K562 (cell line): ENCODE measurements around the gene ZNF628. TPM values are rescaled to one million over a fixed set of nuclear protein-coding genes. Genes with fewer than 3 reads are reported as not detected.
A peak's percentile ranks its signal among the peaks of the same experiment; 100 is the strongest.

Experiments used
- BMI1 ChIP-seq: fragments of 150-350 bp; IDR thresholded peaks from 2 replicates; pipeline ENCODE4 v1.6.1; 2014; ENCODE audit warnings: low read length
- DNMT1 ChIP-seq: fragments of 450-650 bp; IDR thresholded peaks from 2 replicates; pipeline ENCODE4 v1.6.1; 2016; ENCODE audit warnings: antibody characterized with exemption, mild to moderate bottlenecking
- FIP1L1 ChIP-seq: fragments of 200-400 bp; formaldehyde crosslinking; IDR thresholded peaks from 2 replicates; pipeline ENCODE4 v1.6.1; 2018; ENCODE audit warnings: mild to moderate bottlenecking, low read depth, low read length; ENCODE audit not compliant: poor library complexity, severe bottlenecking
- JUND ChIP-seq, 2 experiments: IDR thresholded peaks; 2 replicates in 1 of 2; 3 replicates in 1 of 2; pipeline ENCODE4 v1.6.1; 2011; ENCODE audit warnings: borderline replicate concordance in 2 of 2, low read depth in 2 of 2, low read length in 2 of 2, improper control_type of control experiment in 1 of 2, missing biosample characterization in 1 of 2, missing genetic modification characterization in 1 of 2, missing genetic modification reagents in 1 of 2
- KAT2B ChIP-seq: IDR thresholded peaks from one replicate; pipeline ENCODE4 v1.6.1; 2012; ENCODE audit warnings: low read depth, mild to moderate bottlenecking, control low read depth, inconsistent platforms, low read length, moderate library complexity
- KAT8 ChIP-seq: fragments of 450-650 bp; IDR thresholded peaks from 2 replicates; pipeline ENCODE4 v1.6.1; 2016; ENCODE audit warnings: low read depth, mild to moderate bottlenecking
- KLF1 ChIP-seq: fragments of 450-650 bp; IDR thresholded peaks from 2 replicates; pipeline ENCODE4 v1.6.1; 2016; ENCODE audit warnings: missing genetic modification characterization, missing compliant biosample characterization
- MAFF ChIP-seq: IDR thresholded peaks from 2 replicates; pipeline ENCODE4 v1.6.1; 2012; ENCODE audit warnings: low read length, improper control_type of control experiment
- MYNN ChIP-seq, 2 experiments: sonication (generic); formaldehyde crosslinking in 1 of 2; IDR thresholded peaks; 2 replicates each; pipeline versions ENCODE4 v1.5.0 to v1.6.1; 2016 to 2020; ENCODE audit warnings: antibody characterized with exemption in 1 of 2, missing genetic modification reagents in 1 of 2
- SAFB ChIP-seq: fragments of 200-400 bp; formaldehyde crosslinking; IDR thresholded peaks from 2 replicates; pipeline ENCODE4 v1.6.1; 2017; ENCODE audit warnings: low read depth, low read length, borderline replicate concordance
- SREBF2 ChIP-seq: sonication (generic); formaldehyde crosslinking; IDR thresholded peaks from 2 replicates; pipeline ENCODE4 v1.4.0; 2020; ENCODE audit warnings: mild to moderate bottlenecking, missing genetic modification reagents
- TAL1 ChIP-seq: fragments of 450-650 bp; IDR thresholded peaks from 2 replicates; pipeline ENCODE4 v1.6.1; 2016; ENCODE audit warnings: mild to moderate bottlenecking
- ZBTB8A ChIP-seq: fragments of 450-650 bp; IDR thresholded peaks from 2 replicates; pipeline ENCODE4 v1.6.1; 2018; ENCODE audit warnings: mild to moderate bottlenecking, moderate library complexity; ENCODE audit not compliant: partially characterized antibody
- ZNF431 ChIP-seq: sonication (generic); formaldehyde crosslinking; IDR thresholded peaks from 2 replicates; pipeline ENCODE4 v1.8.0; 2022; ENCODE audit warnings: mild to moderate bottlenecking, missing genetic modification reagents
- polyA plus RNA-seq, 8 experiments: library from polyadenylated mRNA; depleted of rRNA in 4 of 8; stranded (reverse) in 5 of 8; unstranded in 3 of 8; fragments of >200 nt; fragmentation: Nextera tagmentation in 2 of 8; fragmentation: Illumina TruSeq in 1 of 8; extraction: Ambion mirVana in 2 of 8; extraction: Trizol in 1 of 8; gene quantifications; 2 replicates each; pipeline versions ENCODE4 v1.2.1 to v1.2.3, GENCODE V29; 2011 to 2014; ENCODE audit warnings: inconsistent platforms in 1 of 8, missing spikeins in 1 of 8
- total RNA-seq, 7 experiments: library from RNA; depleted of rRNA in 6 of 7; stranded (reverse); fragments of >200 nt in 6 of 7; fragmentation: Illumina TruSeq in 2 of 7; extraction: Trizol in 2 of 7; gene quantifications; 2 replicates each; pipeline versions ENCODE4 v1.2.1 to v1.2.3, GENCODE V29; 2011 to 2021; ENCODE audit warnings: low replicate concordance in 1 of 7
- TF ChIP-seq, protein P1 (sequence below), 2 experiments: fragments of 450-650 bp; IDR thresholded peaks; 2 replicates each; pipeline ENCODE4 v1.6.1; 2018; ENCODE audit warnings: mild to moderate bottlenecking in 2 of 2, low read depth in 1 of 2; ENCODE audit not compliant: partially characterized antibody in 2 of 2
- TF ChIP-seq, protein P2 (sequence below): fragments of 250-450 bp; sonication (Bioruptor Pico); IDR thresholded peaks from 2 replicates; pipeline ENCODE4 v1.8.0; 2022; ENCODE audit warnings: inconsistent platforms
- TF ChIP-seq, protein P3 (sequence below): sonication (generic); formaldehyde crosslinking; IDR thresholded peaks from 2 replicates; pipeline ENCODE4 v1.8.0; 2023; ENCODE audit warnings: mild to moderate bottlenecking, missing genetic modification reagents
- TF ChIP-seq, protein P4 (sequence below): IDR thresholded peaks from 3 replicates; pipeline ENCODE4 v1.6.1; 2011; ENCODE audit warnings: borderline replicate concordance, mild to moderate bottlenecking; ENCODE audit not compliant: insufficient read length, insufficient read depth

ZNF628 gene
- total and polyA plus RNA-seq, 9 of the 15 experiments (the other 6 are each of a cell fraction or from before 2014, with no cell fraction given), result 0.13 to 13.6 (median 2.2) TPM; not detected in 3

DNA sequence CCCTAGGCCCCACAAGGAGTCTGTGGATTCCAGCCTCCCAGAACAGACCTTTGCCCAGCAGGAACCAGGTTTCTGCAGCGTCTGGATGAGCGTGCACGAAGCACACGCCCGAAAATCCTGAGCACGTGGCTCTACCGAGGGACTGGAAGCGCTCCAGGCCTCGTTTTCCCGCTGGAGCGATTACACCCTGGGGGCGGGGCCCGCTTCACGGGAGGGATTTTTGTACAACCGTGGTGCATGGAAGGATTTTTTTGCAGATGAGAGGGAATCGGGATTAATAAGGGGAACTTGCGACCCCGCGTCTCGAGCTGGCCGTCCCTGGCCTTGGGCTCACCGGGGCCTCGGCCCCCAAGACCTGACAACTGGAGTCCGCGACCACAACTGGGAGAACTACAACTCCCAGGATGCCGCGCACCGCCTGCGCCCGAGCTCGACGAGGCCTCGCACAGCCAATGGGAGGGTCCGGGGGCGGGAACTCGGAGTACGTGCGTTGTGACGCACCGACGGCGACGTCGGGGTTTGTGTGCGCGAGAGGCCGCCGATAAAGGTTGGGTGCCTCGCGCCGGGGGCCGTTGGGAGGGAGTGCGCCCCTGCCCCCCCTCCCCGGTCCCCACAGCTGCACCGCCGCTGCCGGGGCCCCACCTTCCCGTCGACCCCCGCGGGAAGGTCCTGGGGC lies at the start of gene ZNF628 (continued):
- TF ChIP-seq KAT8 (no peak), MYNN (IDR thresholded peaks at IDR 0.05) (no peak), MYNN (CRISPR knock-in tag; IDR thresholded peaks at IDR 0.05) (no peak), BMI1 (no peak), JUND (IDR thresholded peaks at IDR 0.05; ENCODE audit: borderline replicate concordance, low read depth, low read length) (peak; percentile 37; the same call in 1 of the 2 replicates), JUND (tag; IDR thresholded peaks at IDR 0.05; ENCODE audit: borderline replicate concordance, low read depth, low read length) (no peak; the same call in 2 of the 3 replicates), MAFF (no peak), KAT2B (no peak), SAFB (no peak), ZNF431 (no peak), FIP1L1 (no peak), DNMT1 (no peak), KLF1 (tag) (no peak; the same call in 1 of the 2 replicates), SREBF2 (no peak), ZBTB8A (no peak), TAL1 (no peak)
- TF ChIP-seq, protein P1, sequence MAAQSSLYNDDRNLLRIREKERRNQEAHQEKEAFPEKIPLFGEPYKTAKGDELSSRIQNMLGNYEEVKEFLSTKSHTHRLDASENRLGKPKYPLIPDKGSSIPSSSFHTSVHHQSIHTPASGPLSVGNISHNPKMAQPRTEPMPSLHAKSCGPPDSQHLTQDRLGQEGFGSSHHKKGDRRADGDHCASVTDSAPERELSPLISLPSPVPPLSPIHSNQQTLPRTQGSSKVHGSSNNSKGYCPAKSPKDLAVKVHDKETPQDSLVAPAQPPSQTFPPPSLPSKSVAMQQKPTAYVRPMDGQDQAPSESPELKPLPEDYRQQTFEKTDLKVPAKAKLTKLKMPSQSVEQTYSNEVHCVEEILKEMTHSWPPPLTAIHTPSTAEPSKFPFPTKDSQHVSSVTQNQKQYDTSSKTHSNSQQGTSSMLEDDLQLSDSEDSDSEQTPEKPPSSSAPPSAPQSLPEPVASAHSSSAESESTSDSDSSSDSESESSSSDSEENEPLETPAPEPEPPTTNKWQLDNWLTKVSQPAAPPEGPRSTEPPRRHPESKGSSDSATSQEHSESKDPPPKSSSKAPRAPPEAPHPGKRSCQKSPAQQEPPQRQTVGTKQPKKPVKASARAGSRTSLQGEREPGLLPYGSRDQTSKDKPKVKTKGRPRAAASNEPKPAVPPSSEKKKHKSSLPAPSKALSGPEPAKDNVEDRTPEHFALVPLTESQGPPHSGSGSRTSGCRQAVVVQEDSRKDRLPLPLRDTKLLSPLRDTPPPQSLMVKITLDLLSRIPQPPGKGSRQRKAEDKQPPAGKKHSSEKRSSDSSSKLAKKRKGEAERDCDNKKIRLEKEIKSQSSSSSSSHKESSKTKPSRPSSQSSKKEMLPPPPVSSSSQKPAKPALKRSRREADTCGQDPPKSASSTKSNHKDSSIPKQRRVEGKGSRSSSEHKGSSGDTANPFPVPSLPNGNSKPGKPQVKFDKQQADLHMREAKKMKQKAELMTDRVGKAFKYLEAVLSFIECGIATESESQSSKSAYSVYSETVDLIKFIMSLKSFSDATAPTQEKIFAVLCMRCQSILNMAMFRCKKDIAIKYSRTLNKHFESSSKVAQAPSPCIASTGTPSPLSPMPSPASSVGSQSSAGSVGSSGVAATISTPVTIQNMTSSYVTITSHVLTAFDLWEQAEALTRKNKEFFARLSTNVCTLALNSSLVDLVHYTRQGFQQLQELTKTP (IDR thresholded peaks at IDR 0.05; ENCODE audit: low read depth in 1 of 2, partially characterized antibody in 2 of 2), result peak; percentile 62 to 85
- TF ChIP-seq, protein P2, sequence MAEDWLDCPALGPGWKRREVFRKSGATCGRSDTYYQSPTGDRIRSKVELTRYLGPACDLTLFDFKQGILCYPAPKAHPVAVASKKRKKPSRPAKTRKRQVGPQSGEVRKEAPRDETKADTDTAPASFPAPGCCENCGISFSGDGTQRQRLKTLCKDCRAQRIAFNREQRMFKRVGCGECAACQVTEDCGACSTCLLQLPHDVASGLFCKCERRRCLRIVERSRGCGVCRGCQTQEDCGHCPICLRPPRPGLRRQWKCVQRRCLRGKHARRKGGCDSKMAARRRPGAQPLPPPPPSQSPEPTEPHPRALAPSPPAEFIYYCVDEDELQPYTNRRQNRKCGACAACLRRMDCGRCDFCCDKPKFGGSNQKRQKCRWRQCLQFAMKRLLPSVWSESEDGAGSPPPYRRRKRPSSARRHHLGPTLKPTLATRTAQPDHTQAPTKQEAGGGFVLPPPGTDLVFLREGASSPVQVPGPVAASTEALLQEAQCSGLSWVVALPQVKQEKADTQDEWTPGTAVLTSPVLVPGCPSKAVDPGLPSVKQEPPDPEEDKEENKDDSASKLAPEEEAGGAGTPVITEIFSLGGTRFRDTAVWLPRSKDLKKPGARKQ (CRISPR knock-in tag), result no peak; the same call in 1 of the 2 replicates
- TF ChIP-seq, protein P3, sequence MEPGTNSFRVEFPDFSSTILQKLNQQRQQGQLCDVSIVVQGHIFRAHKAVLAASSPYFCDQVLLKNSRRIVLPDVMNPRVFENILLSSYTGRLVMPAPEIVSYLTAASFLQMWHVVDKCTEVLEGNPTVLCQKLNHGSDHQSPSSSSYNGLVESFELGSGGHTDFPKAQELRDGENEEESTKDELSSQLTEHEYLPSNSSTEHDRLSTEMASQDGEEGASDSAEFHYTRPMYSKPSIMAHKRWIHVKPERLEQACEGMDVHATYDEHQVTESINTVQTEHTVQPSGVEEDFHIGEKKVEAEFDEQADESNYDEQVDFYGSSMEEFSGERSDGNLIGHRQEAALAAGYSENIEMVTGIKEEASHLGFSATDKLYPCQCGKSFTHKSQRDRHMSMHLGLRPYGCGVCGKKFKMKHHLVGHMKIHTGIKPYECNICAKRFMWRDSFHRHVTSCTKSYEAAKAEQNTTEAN (CRISPR knock-in tag), result no peak
- TF ChIP-seq, protein P4, sequence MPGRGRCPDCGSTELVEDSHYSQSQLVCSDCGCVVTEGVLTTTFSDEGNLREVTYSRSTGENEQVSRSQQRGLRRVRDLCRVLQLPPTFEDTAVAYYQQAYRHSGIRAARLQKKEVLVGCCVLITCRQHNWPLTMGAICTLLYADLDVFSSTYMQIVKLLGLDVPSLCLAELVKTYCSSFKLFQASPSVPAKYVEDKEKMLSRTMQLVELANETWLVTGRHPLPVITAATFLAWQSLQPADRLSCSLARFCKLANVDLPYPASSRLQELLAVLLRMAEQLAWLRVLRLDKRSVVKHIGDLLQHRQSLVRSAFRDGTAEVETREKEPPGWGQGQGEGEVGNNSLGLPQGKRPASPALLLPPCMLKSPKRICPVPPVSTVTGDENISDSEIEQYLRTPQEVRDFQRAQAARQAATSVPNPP, result no peak
